CD4-positive, alpha-beta memory T cell (primary cell): Measurements from ENCODE around the gene KRTAP4-7. TPM values are rescaled to one million over a fixed set of nuclear protein-coding genes. Genes with fewer than 3 reads are reported as not detected.
A peak's percentile ranks its signal among the peaks of the same experiment; 100 is the strongest.
"Not testable (repeated sequence)": the region's sequence is repeated elsewhere in the genome, so short reads cannot be mapped to it uniquely, and the experiment has no call there.

ENCODE experiments used
- CTCF ChIA-PET: fragments of 350-600 bp; sonication (Branson Sonifier 250); formaldehyde crosslinking; loops from one replicate; lab custom pipeline; 2021; ENCODE audit warnings: inconsistent platforms; ENCODE audit not compliant: partially characterized antibody; lab: Charles Lee
- POLR2A ChIA-PET: fragments of 350-600 bp; sonication (Branson Sonifier 250); formaldehyde crosslinking; loops from one replicate; lab custom pipeline; 2021; ENCODE audit not compliant: partially characterized antibody; lab: Charles Lee
- DNase-seq, 5 donors: peaks; one replicate each; pipeline versions ENCODE4 v3.0.0 to v3.0.0-alpha.2; 2020 to 2022; ENCODE audit warnings: mixed read lengths in 1 of 5
- H3K27ac ChIP-seq: one replicate; pipeline ENCODE4 v1.7.0; 2013; ENCODE audit warnings: low read depth, low read length
- H3K27me3 ChIP-seq: 2 replicates; pipeline ENCODE4 v1.7.0; 2013; ENCODE audit warnings: mild to moderate bottlenecking, low read length, moderate library complexity; ENCODE audit not compliant: insufficient read depth
- H3K36me3 ChIP-seq: 2 replicates; pipeline ENCODE4 v1.7.0; 2013; ENCODE audit warnings: mild to moderate bottlenecking, low read length, moderate library complexity; ENCODE audit not compliant: insufficient read depth
- H3K4me1 ChIP-seq: 2 replicates; pipeline ENCODE4 v1.7.0; 2013; ENCODE audit warnings: mild to moderate bottlenecking, low read length, moderate library complexity; ENCODE audit not compliant: insufficient read depth
- H3K4me3 ChIP-seq, 2 donors: one replicate each; pipeline ENCODE4 v1.7.0; 2013; ENCODE audit warnings: low read length in 2 of 2, mild to moderate bottlenecking in 1 of 2
- H3K9me3 ChIP-seq, 2 donors: one replicate each; pipeline ENCODE4 v1.7.0; 2013; ENCODE audit warnings: low read length in 2 of 2, control low read depth in 1 of 2; ENCODE audit not compliant: control insufficient read depth in 1 of 2
- H3K27ac Mint-ChIP-seq, 7 donors: one replicate each; pipeline ENCODE4 v1.8.0; 2020 to 2021; ENCODE audit warnings: mixed read lengths in 7 of 7, mild to moderate bottlenecking in 6 of 7, inconsistent platforms in 3 of 7, moderate library complexity in 3 of 7
- H3K27me3 Mint-ChIP-seq, 2 donors: one replicate each; pipeline ENCODE4 v1.8.0; 2020 to 2021; ENCODE audit warnings: mixed read lengths in 2 of 2
- H3K36me3 Mint-ChIP-seq, 2 donors: one replicate each; pipeline ENCODE4 v1.8.0; 2020 to 2021; ENCODE audit warnings: mixed read lengths in 2 of 2, inconsistent platforms in 1 of 2, mild to moderate bottlenecking in 1 of 2
- H3K4me1 Mint-ChIP-seq, 4 donors: one replicate each; pipeline ENCODE4 v1.8.0; 2020 to 2021; ENCODE audit warnings: mixed read lengths in 4 of 4, mild to moderate bottlenecking in 1 of 4
- H3K4me3 Mint-ChIP-seq, 8 donors: one replicate each; pipeline ENCODE4 v1.8.0; 2020 to 2021; ENCODE audit warnings: mixed read lengths in 8 of 8, mild to moderate bottlenecking in 7 of 8, moderate library complexity in 6 of 8, inconsistent platforms in 3 of 8
- H3K9me3 Mint-ChIP-seq, 8 donors: one replicate each; pipeline ENCODE4 v1.8.0; 2020 to 2021; ENCODE audit warnings: mixed read lengths in 8 of 8, mild to moderate bottlenecking in 5 of 8, inconsistent platforms in 3 of 8, moderate library complexity in 1 of 8
- intact Hi-C: fragments of 100-400 bp; cut with micrococcal nuclease; formaldehyde crosslinking; loops from one replicate; pipeline ENCODE4 v1.15.1; 2023
- polyA plus RNA-seq, 2 donors: library from polyadenylated mRNA; unstranded; fragments of 300-500 nt; fragmentation: Illumina TruSeq; gene quantifications; one replicate each; pipeline ENCODE4 v1.2.3, GENCODE V29; 2021
- total RNA-seq, 2 experiments: library from RNA; stranded (reverse); gene quantifications; one replicate each; pipeline ENCODE4 v1.2.3, GENCODE V29; 2021

Gene KRTAP4-7
- total and polyA plus RNA-seq, 4 experiments from 2014 or later: not detected

DNA sequence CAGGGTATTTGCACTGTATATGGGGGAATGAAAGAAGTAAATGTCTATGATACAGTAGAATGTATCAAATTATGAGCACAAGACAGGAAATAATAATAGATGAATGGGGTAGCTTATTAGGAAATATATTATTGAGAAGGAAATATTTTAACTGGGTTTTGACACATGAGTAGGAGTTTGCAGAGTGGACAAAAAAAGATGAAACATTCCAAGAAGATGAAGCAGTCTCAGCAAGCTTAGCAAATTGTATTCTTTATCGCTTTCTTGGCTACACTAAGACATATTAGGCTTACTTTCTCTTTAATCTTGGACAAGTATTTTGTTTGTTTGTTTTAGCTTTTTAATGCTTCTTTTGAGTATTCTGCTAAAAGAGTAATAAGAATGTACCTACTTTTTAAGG, 19.9 kb downstream of the KRTAP4-7 start:
- DNase-seq: no peak
- CTCF ChIA-PET: no interaction called here
- intact Hi-C loops: loop anchor here (5.0 kb wide), 1 partner anchor 218 kb away; no protein-coding TSS in a partner anchor

DNA sequence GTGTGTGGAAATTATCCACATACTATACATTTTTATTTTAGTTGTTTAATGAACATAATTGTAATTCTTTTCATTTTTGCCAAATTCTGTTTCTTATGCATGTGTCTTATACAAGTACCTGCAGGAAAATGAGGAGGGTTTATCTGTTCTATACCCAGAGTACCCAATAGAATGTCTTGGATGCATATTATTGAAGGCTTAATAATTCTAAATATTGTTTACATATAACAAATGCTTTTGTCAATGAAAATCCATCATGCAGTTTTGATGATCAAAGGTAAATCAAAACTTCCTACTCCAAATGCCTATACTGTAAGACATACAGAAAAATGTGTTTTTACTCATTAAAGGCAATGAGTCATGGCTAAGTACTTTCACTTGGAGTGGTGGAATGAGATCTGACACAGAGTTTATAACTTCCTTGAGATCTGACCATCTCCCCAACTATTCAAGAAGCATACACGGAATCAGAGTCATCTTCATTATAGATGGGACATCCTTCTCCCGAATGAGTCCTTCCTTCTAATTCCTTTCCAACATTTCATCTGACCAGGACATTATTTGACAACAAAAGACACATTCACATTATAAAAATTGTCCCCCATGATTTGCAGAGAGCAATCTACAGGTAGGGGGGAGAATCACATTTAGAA, 20.6 kb downstream of the KRTAP4-7 start:
- H3K9me3 Mint-ChIP-seq, H3K4me3 ChIP-seq, POLR2A ChIA-PET, CTCF ChIA-PET, H3K27ac Mint-ChIP-seq, H3K27ac ChIP-seq, H3K4me1 ChIP-seq, H3K36me3 ChIP-seq, H3K4me3 Mint-ChIP-seq, H3K36me3 Mint-ChIP-seq, H3K27me3 ChIP-seq, H3K9me3 ChIP-seq, DNase-seq: not testable (repeated sequence)
- intact Hi-C loops: loop anchor here (5.0 kb wide), 1 partner anchor 218 kb away; no protein-coding TSS in a partner anchor
- Mint-ChIP-seq H3K27me3 (peaks cover 8 to 20% of the 10 kb centered on the region in 2 donors), H3K4me1 (peaks cover 0 to 33% (median 9%) of the 10 kb centered on the region in 4 donors)

More for the DNA sequence above, 19.9 kb downstream of the KRTAP4-7 start:
- H3K27ac ChIP-seq: no peak overlapping the region
- Mint-ChIP-seq H3K4me3 (no peak overlapping the region), H3K27ac (no peak overlapping the region), H3K9me3 (no peaks in the 10 kb centered on the region), H3K27me3 (peaks cover 8 to 19% of the 10 kb centered on the region in 2 donors), H3K4me1 (peaks cover 0 to 30% (median 9%) of the 10 kb centered on the region in 4 donors), H3K36me3 (no peaks in the 10 kb centered on the region)
- POLR2A ChIA-PET: no interaction called here
- no peaks in the 10 kb centered on the region for H3K36me3 ChIP-seq
- H3K9me3 ChIP-seq: no peaks in the 10 kb centered on the region
- H3K4me1 ChIP-seq: no peaks in the 10 kb centered on the region
- no peak overlapping the region for H3K4me3 ChIP-seq
- no peaks in the 10 kb centered on the region for H3K27me3 ChIP-seq

- CTCF ChIA-PET, DNase-seq, H3K9me3 Mint-ChIP-seq, H3K36me3 ChIP-seq, H3K4me3 Mint-ChIP-seq, intact Hi-C loops, H3K36me3 Mint-ChIP-seq, H3K4me1 ChIP-seq, POLR2A ChIA-PET, H3K27me3 ChIP-seq, H3K27ac ChIP-seq, H3K9me3 ChIP-seq, H3K4me3 ChIP-seq: not testable (repeated sequence)
- Mint-ChIP-seq H3K27me3 (peaks cover 7 to 17% of the 10 kb centered on the region in 2 donors), H3K27ac (peak within 1 kb of the TSS in 1 of 7 donors; percentile 76), H3K4me1 (peaks cover 0 to 24% (median 5%) of the 10 kb centered on the region in 4 donors)
Observed at GRCh38 chr17:41105347-41105746, 21.4 kb downstream of the KRTAP4-7 start, which contains the start of gene KRTAP4-9. KRTAP4-9 (plus strand) TSS chr17:41105389; CDS start chr17:41105389, 0 bp downstream.

GRCh38 chr17:41107941-41108450, 24.0 kb downstream of the KRTAP4-7 start:
- Mint-ChIP-seq H3K27ac (peak overlapping the region in 2 of 7 donors; percentile 52 to 57), H3K4me1 (peaks cover 0 to 23% (median 4%) of the 10 kb centered on the region in 4 donors), H3K27me3 (peaks cover 7 to 17% of the 10 kb centered on the region in 2 donors), H3K4me3 (peak overlapping the region in 4 of 8 donors; percentile 9 to 79 (median 70)), H3K9me3 (peaks cover 0 to 9% (median 3%) of the 10 kb centered on the region in 8 donors), H3K36me3 (no peaks in the 10 kb centered on the region)
- intact Hi-C loops: no loop called here
- no peaks in the 10 kb centered on the region for H3K27me3 ChIP-seq
- no peak for DNase-seq
- no peaks in the 10 kb centered on the region for H3K9me3 ChIP-seq
- no peaks in the 10 kb centered on the region for H3K36me3 ChIP-seq
- H3K4me1 ChIP-seq: no peaks in the 10 kb centered on the region
- POLR2A ChIA-PET: no interaction called here
- no peak overlapping the region for H3K4me3 ChIP-seq
- H3K27ac ChIP-seq: no peak overlapping the region
- CTCF ChIA-PET: no interaction called here

- CTCF ChIA-PET: not testable (repeated sequence)
- H3K4me3 Mint-ChIP-seq: peak overlapping the region in 5 of 8 donors; percentile 62 to 79 (median 75)
Observed at GRCh38 chr17:41108728-41109386, 24.9 kb downstream of the KRTAP4-7 start.

GRCh38 chr17:41111151-41111885, 27.4 kb downstream of the KRTAP4-7 start:
- H3K27me3 Mint-ChIP-seq: peaks cover 5 to 14% of the 10 kb centered on the region in 2 donors
- peaks cover 0 to 3% of the 10 kb centered on the region in 2 donors for H3K36me3 Mint-ChIP-seq
- peaks cover 0 to 24% (median 4%) of the 10 kb centered on the region in 4 donors for H3K4me1 Mint-ChIP-seq
- H3K4me3 ChIP-seq: no peak overlapping the region
- H3K4me1 ChIP-seq: no peaks in the 10 kb centered on the region
- CTCF ChIA-PET: no interaction called here
- no peak for DNase-seq
- H3K9me3 ChIP-seq: no peaks in the 10 kb centered on the region
- peak overlapping the region in 1 of 8 donors; percentile 58 for H3K4me3 Mint-ChIP-seq
- H3K27me3 ChIP-seq: no peaks in the 10 kb centered on the region
- H3K27ac ChIP-seq: no peak overlapping the region
- peaks cover 0 to 13% (median 3%) of the 10 kb centered on the region in 8 donors for H3K9me3 Mint-ChIP-seq
- POLR2A ChIA-PET: interaction anchor here (0.6 kb wide), 1 partner anchor 197 kb away, joined by 3 read pairs; no protein-coding TSS in a partner anchor
- H3K36me3 ChIP-seq: no peaks in the 10 kb centered on the region
- peak overlapping the region in 1 of 7 donors; percentile 12 for H3K27ac Mint-ChIP-seq
- intact Hi-C loops: no loop called here

More at GRCh38 chr17:41108728-41109386, 24.9 kb downstream of the KRTAP4-7 start:
- peaks cover 0 to 23% (median 4%) of the 10 kb centered on the region in 4 donors for H3K4me1 Mint-ChIP-seq
- peaks cover 0 to 13% (median 3%) of the 10 kb centered on the region in 8 donors for H3K9me3 Mint-ChIP-seq
- H3K4me1 ChIP-seq, H3K36me3 Mint-ChIP-seq, H3K36me3 ChIP-seq, H3K27me3 ChIP-seq, H3K27ac ChIP-seq, POLR2A ChIA-PET, DNase-seq, H3K4me3 ChIP-seq, intact Hi-C loops, H3K9me3 ChIP-seq: not testable (repeated sequence)
- peak overlapping the region in 2 of 7 donors; percentile 0 to 7 for H3K27ac Mint-ChIP-seq
- H3K27me3 Mint-ChIP-seq: peaks cover 7 to 17% of the 10 kb centered on the region in 2 donors
